IMR-90 (cell line): Measurements from ENCODE around the gene STAT4. TPM values are rescaled to one million over a fixed set of nuclear protein-coding genes. Genes with fewer than 3 reads are reported as not detected.
A peak's percentile ranks its signal among the peaks of the same experiment; 100 is the strongest.

Experiments
- ATAC-seq: fragments of 200-7000 bp; cut with Tn5 transposase; 2 replicates; pipeline ENCODE4 v1.9.1; 2020; ENCODE audit warnings: low read depth, mild to moderate bottlenecking, moderate library complexity
- BruUV-seq: library from RNA; stranded (reverse); fragments of 400-500 nt; replicated peaks from 2 replicates; lab custom pipeline; 2021; lab: Mats Ljungman, UMichigan
- CTCF ChIA-PET: fragments of 300-600 bp; formaldehyde crosslinking; extraction: SDS; loops from one replicate; lab custom pipeline; 2021; ENCODE audit warnings: antibody characterized with exemption; lab: Yijun Ruan, JAX
- POLR2A ChIA-PET: fragments of 300-600 bp; sonication (Branson Sonifier 250); formaldehyde crosslinking; loops from one replicate; lab custom pipeline; 2022; ENCODE audit warnings: antibody characterized with exemption; ENCODE audit not compliant: unreplicated experiment; lab: Charles Lee
- DNase-seq: peaks from one replicate; pipeline ENCODE4 v3.0.0; 2013
- H2AFZ ChIP-seq: replicated peaks from 2 replicates; pipeline ENCODE3; 2013; ENCODE audit warnings: low read length, mild to moderate bottlenecking; ENCODE audit not compliant: poor library complexity
- H2AK5ac ChIP-seq: 2 replicates; pipeline ENCODE4 v1.6.1; 2013; ENCODE audit warnings: low read depth, low read length, inconsistent platforms
- H2AK9ac ChIP-seq: replicated peaks from 2 replicates; pipeline ENCODE3; 2013; ENCODE audit warnings: mild to moderate bottlenecking, low read depth, low read length, moderate library complexity; ENCODE audit not compliant: poor library complexity
- H2BK120ac ChIP-seq: 2 replicates; pipeline ENCODE4 v1.6.1; 2013; ENCODE audit warnings: low read depth, low read length, inconsistent platforms
- H2BK15ac ChIP-seq: 3 replicates; pipeline ENCODE4 v1.6.1; 2013; ENCODE audit warnings: low read depth, low read length, inconsistent platforms
- H2BK20ac ChIP-seq: 2 replicates; pipeline ENCODE4 v1.6.1; 2013; ENCODE audit warnings: low read depth, mild to moderate bottlenecking, inconsistent platforms, low read length, moderate library complexity
- H2BK5ac ChIP-seq: 2 replicates; pipeline ENCODE4 v1.6.1; 2013; ENCODE audit warnings: mild to moderate bottlenecking, low read depth, low read length, inconsistent platforms; ENCODE audit not compliant: poor library complexity, severe bottlenecking
- H3K14ac ChIP-seq: replicated peaks from 2 replicates; pipeline ENCODE4 v1.6.1; 2013; ENCODE audit warnings: low read depth, low read length, inconsistent platforms
- H3K18ac ChIP-seq: 2 replicates; pipeline ENCODE4 v1.6.1; 2013; ENCODE audit warnings: low read depth, low read length, control low read depth
- H3K23ac ChIP-seq: 2 replicates; pipeline ENCODE4 v1.6.1; 2013; ENCODE audit warnings: low read depth, low read length, inconsistent platforms
- H3K27ac ChIP-seq: 2 replicates; pipeline ENCODE4 v1.5.1; 2013; ENCODE audit warnings: mild to moderate bottlenecking, control low read depth, low read length; ENCODE audit not compliant: insufficient read depth
- H3K27me3 ChIP-seq: 2 replicates; pipeline ENCODE4 v1.6.1; 2013; ENCODE audit warnings: low read length; ENCODE audit not compliant: control insufficient read depth, insufficient read depth
- H3K36me3 ChIP-seq: 2 replicates; pipeline ENCODE4 v1.6.1; 2013; ENCODE audit warnings: low read length, mixed read lengths; ENCODE audit not compliant: control insufficient read depth, insufficient read depth
- H3K4ac ChIP-seq: 2 replicates; pipeline ENCODE4 v1.6.1; 2013; ENCODE audit warnings: low read depth, low read length, inconsistent platforms
- H3K4me1 ChIP-seq: 2 replicates; pipeline ENCODE4 v1.6.1; 2013; ENCODE audit warnings: low read length, mixed read lengths; ENCODE audit not compliant: control insufficient read depth, insufficient read depth
- H3K4me2 ChIP-seq: 2 replicates; pipeline ENCODE4 v1.6.1; 2013; ENCODE audit warnings: low read depth, mild to moderate bottlenecking, control low read depth, low read length, moderate library complexity
- H3K4me3 ChIP-seq: 2 replicates; pipeline ENCODE4 v1.5.1; 2013; ENCODE audit warnings: low read depth, mild to moderate bottlenecking, control low read depth, low read length, moderate library complexity; ENCODE audit not compliant: insufficient read depth
- H3K56ac ChIP-seq: 2 replicates; pipeline ENCODE4 v1.6.1; 2013; ENCODE audit warnings: low read length, inconsistent platforms; ENCODE audit not compliant: insufficient read depth; ENCODE audit errors: extremely low read depth
- H3K79me1 ChIP-seq, 2 experiments: 2 replicates each; pipeline ENCODE4 v1.6.1; 2013; ENCODE audit warnings: low read length in 2 of 2, inconsistent platforms in 1 of 2, low read depth in 1 of 2
- H3K9ac ChIP-seq: 2 replicates; pipeline ENCODE4 v1.6.1; 2013; ENCODE audit warnings: low read depth, low read length, control low read depth
- H3K9me1 ChIP-seq: 2 replicates; pipeline ENCODE4 v1.6.1; 2013; ENCODE audit warnings: low read length, inconsistent platforms; ENCODE audit not compliant: insufficient read depth
- H3K9me3 ChIP-seq: 2 replicates; pipeline ENCODE4 v1.6.1; 2013; ENCODE audit warnings: low read length; ENCODE audit not compliant: control insufficient read depth, insufficient read depth
- H4K20me1 ChIP-seq: 2 replicates; pipeline ENCODE4 v1.6.1; 2013; ENCODE audit warnings: low read length, inconsistent platforms; ENCODE audit not compliant: insufficient read depth
- H4K5ac ChIP-seq: 2 replicates; pipeline ENCODE4 v1.6.1; 2013; ENCODE audit warnings: mild to moderate bottlenecking, low read depth, low read length, control low read depth
- H4K8ac ChIP-seq, 2 experiments: 2 replicates each; pipeline ENCODE4 v1.6.1; 2013; ENCODE audit warnings: low read depth in 2 of 2, low read length in 2 of 2, control low read depth in 1 of 2, inconsistent platforms in 1 of 2
- H4K91ac ChIP-seq: 2 replicates; pipeline ENCODE4 v1.6.1; 2013; ENCODE audit warnings: low read depth, low read length, inconsistent platforms; ENCODE audit not compliant: insufficient read depth
- BHLHE40 ChIP-seq: fragments of 150-350 bp; IDR thresholded peaks from 2 replicates; pipeline ENCODE4 v1.6.1; 2016; ENCODE audit warnings: mild to moderate bottlenecking, low read depth, low read length
- CEBPB ChIP-seq: IDR thresholded peaks from 2 replicates; pipeline ENCODE4 v1.6.1; 2012; ENCODE audit warnings: low read depth, low read length, improper control_type of control experiment
- CTCF ChIP-seq: conservative IDR thresholded peaks from 2 replicates; pipeline ENCODE4 v1.5.1; 2012; ENCODE audit warnings: mild to moderate bottlenecking, low read depth, low read length, improper control_type of control experiment
- MAFK ChIP-seq: IDR thresholded peaks from 2 replicates; pipeline ENCODE4 v1.6.1; 2012; ENCODE audit warnings: low read depth, low read length, improper control_type of control experiment
- MXI1 ChIP-seq: IDR thresholded peaks from 2 replicates; pipeline ENCODE4 v1.6.1; 2012; ENCODE audit warnings: low read depth, mild to moderate bottlenecking, low read length, moderate library complexity, borderline replicate concordance
- NFE2L2 ChIP-seq: fragments of 150-350 bp; IDR thresholded peaks from 2 replicates; pipeline ENCODE4 v1.6.1; 2016; ENCODE audit warnings: low read depth, mild to moderate bottlenecking, low read length
- POLR2A ChIP-seq: IDR thresholded peaks from 2 replicates; pipeline ENCODE4 v1.6.1; 2012; ENCODE audit warnings: mild to moderate bottlenecking, low read depth, low read length
- RAD21 ChIP-seq: IDR thresholded peaks from 2 replicates; pipeline ENCODE4 v1.6.1; 2012; ENCODE audit warnings: low read length, improper control_type of control experiment
- SMC3 ChIP-seq: fragments of 150-350 bp; IDR thresholded peaks from 2 replicates; pipeline ENCODE4 v1.6.1; 2016; ENCODE audit warnings: low read depth, mild to moderate bottlenecking, antibody characterized with exemption, low read length, moderate library complexity
- dilution Hi-C: fragments of 300-500 bp; cut with HindIII; formaldehyde crosslinking; loops from one replicate; pipeline ENCODE4 v1.14.3; 2018; ENCODE audit warnings: low sequenced_read_pairs; ENCODE audit not compliant: unreplicated experiment
- in situ Hi-C: fragments of 300-500 bp; cut with MboI; formaldehyde crosslinking; loops from 3 replicates; pipeline ENCODE4 v1.14.3; 2019; ENCODE audit warnings: low sequenced_read_pairs, inconsistent platforms, mixed read lengths
- intact Hi-C: fragments of 100-400 bp; cut with micrococcal nuclease; formaldehyde crosslinking; loops from 2 replicates; pipeline ENCODE4 v1.10.0; 2022
- polyA plus RNA-seq, 3 experiments: library from polyadenylated mRNA; depleted of rRNA; stranded (reverse); fragments of >200 nt; gene quantifications; 2 replicates each; pipeline ENCODE4 v1.2.3, GENCODE V29; 2012; ENCODE audit warnings: low replicate concordance in 1 of 3
- total RNA-seq: library from RNA; depleted of rRNA; stranded (reverse); fragments of >200 nt; gene quantifications from 2 replicates; pipeline ENCODE4 v1.2.3, GENCODE V29; 2012
- TF ChIP-seq, protein P1 (sequence below): fragments of 150-350 bp; IDR thresholded peaks from 2 replicates; pipeline ENCODE4 v1.6.1; 2017; ENCODE audit warnings: mild to moderate bottlenecking, antibody characterized with exemption, low read length, low read depth

STAT4 gene
- total and polyA plus RNA-seq, 2 of the 4 experiments (the other 2 are of a cell fraction), result 0.36 to 0.48 TPM

DNA sequence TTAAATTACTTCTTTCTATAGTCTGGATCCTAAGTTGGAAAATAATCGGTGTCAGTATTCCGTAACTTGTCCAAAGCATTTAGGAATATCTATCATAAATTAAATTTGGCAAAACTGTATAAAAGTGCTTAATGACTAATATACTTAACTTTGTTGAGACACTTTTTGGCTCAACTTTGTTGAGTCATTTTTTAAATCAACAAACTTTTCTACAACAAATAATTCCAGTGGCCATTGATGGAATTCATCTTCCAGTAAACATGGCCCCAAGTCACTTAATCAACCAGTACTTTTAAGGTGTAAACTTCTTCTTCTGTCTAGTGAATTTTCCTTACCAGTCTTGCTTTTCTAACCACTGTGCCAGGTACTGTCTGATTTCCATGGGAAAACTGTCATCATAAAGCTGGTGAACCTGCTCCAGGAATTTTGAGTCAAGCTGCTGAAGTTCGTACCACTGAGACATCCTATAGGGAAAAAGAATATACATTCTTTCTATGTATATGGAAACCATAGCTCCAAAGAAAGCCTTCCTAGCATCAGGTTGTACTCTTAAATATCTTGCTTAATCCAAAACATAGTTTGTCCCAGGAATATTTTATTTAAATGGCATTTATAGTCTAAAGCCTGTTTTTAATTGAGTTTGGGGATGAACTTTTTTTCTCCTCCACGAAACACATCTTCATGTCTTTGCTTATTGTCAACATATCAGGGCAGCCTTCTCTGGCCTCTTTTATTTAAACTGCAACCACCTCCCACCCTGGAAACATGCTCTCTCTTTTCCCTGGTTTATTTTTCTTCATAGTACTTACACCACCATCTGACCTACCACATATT lies 141.0 kb downstream of the STAT4 start (continued):
- TF ChIP-seq CEBPB (peak; percentile 24; the same call in 1 of the 2 replicates), SMC3 (no peak)

- Histone ChIP-seq H4K20me1 (peaks cover 15% of the 10 kb centered on the region; the same call in 1 of the 2 replicates), H2AK5ac (0 out of 2 replicates have a peak overlapping the region, but pooled peaks have one; percentile 35), H3K4me3 (no peak overlapping the region), H3K4ac (no peak overlapping the region), H3K4me2 (no peak overlapping the region), H3K23ac (no peak overlapping the region; the same call in 1 of the 2 replicates), H3K36me3 (peaks cover 41% of the 10 kb centered on the region), H3K9ac (no peak overlapping the region), H4K91ac (no peak overlapping the region), H4K8ac (no peak overlapping the region), H2AFZ (no peak overlapping the region), H2BK120ac (no peak overlapping the region), H3K9me3 (no peaks in the 10 kb centered on the region), H3K18ac (no peak overlapping the region), H2BK5ac (no peak overlapping the region), H3K4me1 (peaks cover 8% of the 10 kb centered on the region), H3K56ac (no peak overlapping the region), H3K27me3 (no peaks in the 10 kb centered on the region), H3K79me1 (peaks cover 31 to 70% of the 10 kb centered on the region in 2 experiments), H3K27ac (no peak overlapping the region), H4K5ac (no peak overlapping the region), H2AK9ac (no peak overlapping the region), H3K14ac (no peak overlapping the region), H2BK20ac (no peak overlapping the region), H3K9me1 (peaks cover 22% of the 10 kb centered on the region), H2BK15ac (no peak overlapping the region)
- no peak for ATAC-seq
- BruUV-seq, result no TSS peak
- CTCF ChIA-PET, result no interaction called here
- dilution Hi-C loops, result no loop called here
- no peak for TF ChIP-seq CTCF
- TF ChIP-seq RAD21, result no peak
- TF ChIP-seq BHLHE40, result no peak
- TF ChIP-seq MXI1, result no peak
- no peak for TF ChIP-seq NFE2L2
- no peak for TF ChIP-seq POLR2A
- no peak for TF ChIP-seq MAFK
- TF ChIP-seq, protein P1, sequence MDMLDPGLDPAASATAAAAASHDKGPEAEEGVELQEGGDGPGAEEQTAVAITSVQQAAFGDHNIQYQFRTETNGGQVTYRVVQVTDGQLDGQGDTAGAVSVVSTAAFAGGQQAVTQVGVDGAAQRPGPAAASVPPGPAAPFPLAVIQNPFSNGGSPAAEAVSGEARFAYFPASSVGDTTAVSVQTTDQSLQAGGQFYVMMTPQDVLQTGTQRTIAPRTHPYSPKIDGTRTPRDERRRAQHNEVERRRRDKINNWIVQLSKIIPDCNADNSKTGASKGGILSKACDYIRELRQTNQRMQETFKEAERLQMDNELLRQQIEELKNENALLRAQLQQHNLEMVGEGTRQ, result no peak
- in situ Hi-C loops, result no loop called here
- intact Hi-C loops, result no loop called here
- POLR2A ChIA-PET, result no interaction called here
- DNase-seq, result no peak
Measured at GRCh38 chr2:191008286-191008685, 142.5 kb downstream of the STAT4 start.
